ENCODE data around the gene ACTL10.

DNA sequence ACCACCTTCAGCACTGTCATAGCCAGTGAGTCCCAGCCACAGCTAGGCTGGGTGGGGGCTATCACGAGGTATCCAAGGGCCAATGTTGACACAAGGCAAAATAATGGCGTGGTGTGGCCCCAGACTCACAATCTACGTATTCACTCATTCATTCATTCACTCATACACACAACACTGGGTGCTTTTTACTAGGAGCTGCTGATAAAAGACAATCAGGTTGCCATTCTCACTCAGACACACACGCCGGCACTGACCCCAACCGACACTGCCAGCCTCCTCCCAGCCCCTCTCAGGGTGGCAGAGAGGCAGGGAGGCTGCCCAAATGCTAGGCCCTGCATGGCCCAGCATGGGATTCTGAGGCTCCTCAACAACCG lies 6.1 kb upstream of the ACTL10 start:
- TF ChIP-seq GATA3 (IDR thresholded peaks at IDR 0.05; ENCODE audit: low read depth, low read length) (no peak), GATA2 (IDR thresholded peaks at IDR 0.05; ENCODE audit: low read depth, low read length) (no peak)

Measured in SH-SY5Y (cell line).